Sigmoid colon (tissue), 3 donors: ENCODE results near the gene HEMGN.

Experiments
- CTCF ChIP-seq, 4 experiments: fragments of 450-650 bp in 3 of 4; fragments of 200-600 bp in 1 of 4; IDR thresholded peaks; one replicate each; pipeline ENCODE4 v1.5.1; 2016 to 2019; ENCODE audit warnings: antibody characterized with exemption in 4 of 4, mild to moderate bottlenecking in 3 of 4, moderate library complexity in 2 of 4
- POLR2A ChIP-seq, 2 donors: fragments of 450-650 bp; IDR thresholded peaks; one replicate each; pipeline ENCODE4 v1.6.1; 2016; ENCODE audit warnings: antibody characterized with exemption in 2 of 2, mild to moderate bottlenecking in 2 of 2, moderate library complexity in 2 of 2

- no peak for TF ChIP-seq CTCF (IDR thresholded peaks at IDR 0.05)
- no peak for TF ChIP-seq POLR2A (IDR thresholded peaks at IDR 0.05)
Measured at GRCh38 chr9:97983589-97984187, 45.7 kb upstream of the HEMGN start.
